DMS79 (cell line): ENCODE data around the gene GLTPD2.

ENCODE experiments used
- DNase-seq: peaks from one replicate; lab custom pipeline; 2025; lab: John Stamatoyannopoulos, UW

Gene GLTPD2

GRCh38 chr17:4771519-4772234 is 17.1 kb upstream of the GLTPD2 start, which contains the start of gene TM4SF5:
TM4SF5 (plus strand) TSS chr17:4771886; CDS start chr17:4771923, 37 bp downstream.
- DNase-seq, result no peak

GRCh38 chr17:4772235-4772613 is 16.5 kb upstream of the GLTPD2 start:
- DNase-seq, result no peak

DNA sequence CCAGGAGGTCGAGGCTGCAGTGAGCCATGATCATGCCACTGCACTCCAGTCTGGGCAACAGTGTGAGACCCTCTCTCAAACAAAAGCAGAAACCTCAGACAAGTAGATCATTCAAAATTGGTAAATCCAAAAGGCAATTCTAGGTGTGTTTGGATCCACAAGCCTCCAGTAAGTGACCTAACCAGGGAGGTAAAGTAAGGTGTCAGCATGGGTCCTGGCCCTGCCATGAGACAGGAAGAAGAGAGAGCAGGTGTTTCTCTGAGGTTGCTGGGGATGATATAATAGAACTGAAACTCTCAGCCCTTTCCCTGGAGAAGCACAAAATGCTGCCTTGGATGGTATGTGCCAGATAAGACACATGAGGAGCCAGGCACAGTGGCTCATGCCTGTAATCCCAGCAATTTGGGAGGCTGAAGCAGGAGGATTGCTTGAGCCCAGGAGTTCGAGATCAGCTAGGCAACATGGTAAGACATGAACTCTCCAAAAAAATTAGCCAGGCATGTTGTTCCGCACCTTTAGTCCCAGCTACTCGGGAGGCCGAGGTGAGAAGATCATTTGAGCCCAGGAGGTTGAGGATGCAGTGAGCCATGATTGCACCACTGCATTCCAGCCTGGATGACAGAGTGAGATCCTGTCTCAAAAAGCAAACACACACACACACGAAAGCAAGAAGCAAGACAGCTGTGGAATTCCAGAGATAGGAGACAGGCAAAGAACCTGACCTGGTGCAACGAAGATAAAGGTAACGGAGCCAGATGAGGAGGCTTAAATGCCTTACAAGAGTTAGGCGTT is 10.6 kb upstream of the GLTPD2 start:
- DNase-seq, result no peak

- no peak for DNase-seq
Observed at GRCh38 chr17:4780325-4780955, 8.3 kb upstream of the GLTPD2 start.

DNA sequence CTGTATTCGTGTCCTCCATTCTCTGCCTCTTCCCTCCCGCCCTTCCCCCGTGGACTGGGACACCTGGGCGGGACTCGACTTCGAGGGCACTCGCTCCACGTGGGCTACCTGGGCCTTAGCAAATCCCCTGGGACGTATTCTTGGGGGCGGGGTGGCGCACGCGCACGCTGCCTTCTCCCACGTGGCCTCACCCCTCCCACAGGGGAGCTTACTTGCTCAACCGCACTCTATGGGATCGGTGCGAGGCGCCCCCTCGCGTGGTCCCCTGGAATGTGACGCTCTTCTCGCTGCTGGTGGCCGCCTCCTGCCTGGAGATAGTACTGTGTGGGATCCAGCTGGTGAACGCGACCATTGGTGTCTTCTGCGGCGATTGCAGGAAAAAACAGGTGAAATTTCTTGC is 6.1 kb upstream of the GLTPD2 start:
- DNase-seq, result no peak

GRCh38 chr17:4785311-4786105 is 3.3 kb upstream of the GLTPD2 start:
- DNase-seq, result no peak

DNA sequence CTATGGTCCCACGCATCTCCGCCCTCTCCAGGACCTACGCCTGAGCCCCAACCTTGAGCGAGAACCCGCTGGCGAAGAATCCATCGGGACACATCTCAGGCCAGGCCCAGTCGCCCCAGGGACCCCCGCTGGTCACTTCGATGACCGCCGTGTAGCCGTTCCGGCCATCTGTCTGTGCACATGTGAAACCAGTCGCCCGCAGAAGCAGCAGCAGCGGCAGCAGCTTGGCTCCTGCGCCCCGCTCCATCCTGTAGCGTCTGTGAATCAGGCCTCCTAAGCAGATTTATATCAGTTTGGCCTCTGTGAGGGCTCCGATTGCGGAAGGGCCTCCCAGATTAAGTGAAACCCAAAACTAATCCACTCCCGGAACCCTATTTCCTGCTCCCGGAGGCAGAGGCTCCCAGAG is 2.7 kb upstream of the GLTPD2 start, which contains the start of gene VMO1:
TSS of gene VMO1 (minus strand) at position 259 of the 406 bp plus-strand sequence. CDS start at position 247, 12 bp downstream.
- DNase-seq, result no peak

DNA sequence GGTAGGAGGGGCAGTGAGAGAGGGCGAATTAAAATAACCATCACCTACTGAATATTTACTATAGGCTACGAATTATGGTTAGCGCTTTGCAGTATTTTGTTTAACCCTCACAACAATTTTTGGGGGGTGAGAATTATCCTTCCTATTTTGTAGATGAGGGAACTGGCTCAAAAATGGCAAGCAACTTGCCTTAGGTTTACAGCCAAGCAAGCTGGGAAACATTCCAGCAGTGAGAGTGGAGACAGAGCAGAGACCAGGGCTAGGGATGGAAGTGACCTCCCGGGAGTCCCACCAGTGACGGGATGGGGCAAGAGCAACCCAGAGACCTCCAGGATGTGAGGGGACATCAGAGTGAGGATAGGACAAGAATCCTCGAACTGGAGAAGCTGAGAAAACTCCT is 2.2 kb upstream of the GLTPD2 start:
- no peak for DNase-seq

- no peak for DNase-seq
Observed at GRCh38 chr17:4788159-4788806, 481 bp upstream of the GLTPD2 start.

GRCh38 chr17:4789701-4789950 is 862 bp downstream of the GLTPD2 start:
- DNase-seq, result peak; percentile 17

DNA sequence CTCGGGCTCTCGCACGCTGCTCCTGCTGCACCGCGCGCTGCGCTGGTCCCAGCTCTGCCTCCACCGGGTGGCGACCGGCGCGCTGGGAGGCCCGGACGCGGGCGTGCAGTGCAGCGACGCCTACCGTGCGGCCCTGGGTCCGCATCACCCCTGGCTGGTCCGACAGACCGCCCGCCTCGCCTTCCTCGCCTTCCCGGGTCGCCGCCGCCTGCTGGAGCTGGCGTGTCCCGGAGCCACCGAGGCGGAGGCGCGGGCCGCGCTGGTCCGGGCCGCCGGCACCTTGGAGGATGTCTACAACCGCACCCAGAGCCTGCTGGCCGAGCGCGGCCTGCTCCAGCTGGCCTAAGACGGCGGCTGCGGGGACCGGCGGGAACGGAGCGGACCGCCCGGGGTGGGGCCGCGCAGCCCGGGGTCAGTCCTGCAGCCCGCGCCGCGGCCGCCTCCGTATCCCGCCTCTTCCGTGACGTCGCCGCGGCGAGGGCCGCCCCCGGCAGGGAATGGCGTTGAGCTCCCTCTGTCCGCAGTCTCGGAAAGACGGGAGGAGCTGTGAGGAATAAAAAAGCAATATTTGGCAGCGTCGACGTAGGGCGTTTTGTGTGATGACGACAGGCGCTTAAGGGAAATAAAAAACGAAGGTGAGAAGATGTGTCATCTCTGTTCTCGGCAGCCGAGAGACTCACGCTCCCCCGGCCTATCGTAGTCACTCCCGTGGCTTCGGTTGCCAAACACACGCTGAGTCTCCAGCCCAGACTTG is 1.4 kb downstream of the GLTPD2 start:
- peak; percentile 54 for DNase-seq

- DNase-seq, result no peak
Observed at GRCh38 chr17:4790705-4791088, 1.9 kb downstream of the GLTPD2 start.

GRCh38 chr17:4795168-4795567 is 6.4 kb downstream of the GLTPD2 start:
- DNase-seq, result no peak

- no peak for DNase-seq
Observed at GRCh38 chr17:4796552-4796920, 7.8 kb downstream of the GLTPD2 start.

GRCh38 chr17:4800462-4801196 is 11.9 kb downstream of the GLTPD2 start:
- no peak for DNase-seq

GRCh38 chr17:4802228-4802627 is 13.5 kb downstream of the GLTPD2 start, which contains the start of gene C17orf114:
C17orf114 (minus strand) TSS chr17:4802328.
- no peak for DNase-seq

DNA sequence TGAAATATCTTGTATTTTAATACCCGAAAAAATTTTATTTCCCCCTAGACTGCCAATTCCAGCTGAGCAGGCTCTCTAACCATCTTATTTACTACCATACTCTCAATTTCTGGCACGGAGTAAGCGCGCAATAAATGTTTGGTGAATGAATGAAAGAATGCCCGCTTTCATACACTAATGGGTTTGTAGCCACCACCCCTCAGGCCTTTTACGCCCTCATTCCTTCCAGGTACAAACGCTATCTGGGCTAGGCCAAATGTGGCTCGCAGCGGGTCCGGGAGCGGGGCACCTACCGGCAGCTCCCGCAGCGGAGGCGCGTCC is 17.7 kb downstream of the GLTPD2 start:
- peak; percentile 40 for DNase-seq

DNA sequence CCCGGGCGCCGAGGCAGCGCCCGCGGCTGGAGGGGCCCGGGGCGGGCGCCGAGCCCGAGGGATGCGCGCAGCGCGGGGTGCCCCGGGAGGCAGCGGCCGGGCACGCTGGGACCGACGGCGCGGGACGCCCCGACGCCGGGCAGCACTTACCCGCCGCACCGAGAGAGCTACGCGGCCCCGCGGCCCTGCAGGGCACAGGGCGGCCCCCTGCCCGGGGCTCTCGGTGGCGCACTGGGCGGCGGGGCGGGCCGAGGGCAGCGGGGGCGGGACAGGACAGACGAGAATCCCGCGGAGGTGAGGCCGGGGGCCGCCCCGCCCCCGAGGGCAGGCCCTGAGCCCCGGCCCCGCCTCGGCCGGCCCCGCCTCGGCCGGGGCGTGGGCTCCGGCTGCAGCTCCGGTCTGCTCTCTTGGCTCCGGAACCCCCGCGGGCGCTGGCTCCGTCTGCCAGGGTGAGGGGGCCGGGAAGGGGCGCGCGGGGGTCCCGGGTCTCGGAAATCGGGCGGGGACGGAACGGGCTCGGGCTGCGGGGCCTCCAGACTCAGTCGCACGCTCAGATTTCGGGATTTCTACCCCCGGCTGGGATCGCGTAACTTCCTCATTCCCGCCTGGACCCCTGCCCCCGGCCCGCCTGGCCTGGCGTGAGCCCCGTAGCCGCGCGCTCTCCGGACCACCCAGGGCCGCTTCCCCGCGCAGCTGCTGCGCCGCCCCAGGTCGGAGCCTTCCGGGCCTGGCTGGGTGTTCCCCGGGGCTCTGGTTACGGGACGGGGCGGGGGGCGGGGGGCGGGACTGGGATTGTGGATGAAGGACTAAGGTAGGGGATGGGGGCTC is 18.2 kb downstream of the GLTPD2 start, which contains the start of gene PLD2:
TSS of gene PLD2 (plus strand) at position 376 of the 828 bp plus-strand sequence. CDS start 621 bp downstream, outside the sequence.
- peak; percentile 56 for DNase-seq

DNA sequence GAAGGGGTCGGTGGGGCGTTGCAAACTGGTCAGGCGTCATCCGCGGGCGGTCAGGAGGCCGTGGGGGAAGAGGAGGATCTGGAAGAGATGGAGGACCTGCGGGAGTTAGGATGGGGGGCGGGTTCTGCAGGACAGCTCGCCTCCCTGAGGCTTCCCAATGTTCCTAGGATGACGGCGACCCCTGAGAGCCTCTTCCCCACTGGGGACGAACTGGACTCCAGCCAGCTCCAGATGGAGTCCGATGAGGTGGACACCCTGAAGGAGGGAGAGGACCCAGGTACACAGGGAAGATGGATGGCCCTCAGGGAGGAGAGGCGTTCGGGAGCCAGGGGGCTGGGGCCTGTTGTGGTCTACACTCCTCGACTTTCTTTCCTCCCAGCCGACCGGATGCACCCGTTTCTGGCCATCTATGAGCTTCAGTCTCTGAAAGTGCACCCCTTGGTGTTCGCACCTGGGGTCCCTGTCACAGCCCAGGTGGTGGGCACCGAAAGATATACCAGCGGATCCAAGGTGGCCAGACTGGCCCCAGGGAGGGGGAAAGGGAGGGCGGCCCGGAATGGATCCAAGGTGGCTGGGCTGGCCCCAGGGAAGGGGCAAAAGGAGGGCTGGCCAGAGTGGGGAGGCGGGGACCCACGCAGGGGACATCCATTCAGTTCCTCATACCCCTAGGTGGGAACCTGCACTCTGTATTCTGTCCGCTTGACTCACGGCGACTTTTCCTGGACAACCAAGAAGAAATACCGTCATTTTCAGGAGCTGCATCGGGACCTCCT is 19.0 kb downstream of the GLTPD2 start:
- DNase-seq, result no peak
